A673 (cell line): ENCODE measurements around the gene GPR152. TPM values are rescaled to one million over a fixed set of nuclear protein-coding genes. Genes with fewer than 3 reads are reported as not detected.

ENCODE experiments used
- BruUV-seq: library from RNA; stranded (reverse); fragments of 400-500 nt; replicated peaks from 2 replicates; lab custom pipeline; 2021; lab: Mats Ljungman, UMichigan
- CTCF ChIA-PET: fragments of 300-600 bp; sonication (Branson Sonifier 250); formaldehyde crosslinking; loops from one replicate; lab custom pipeline; 2022; ENCODE audit warnings: antibody characterized with exemption; lab: Charles Lee
- POLR2A ChIA-PET: fragments of 300-600 bp; sonication (Branson Sonifier 250); formaldehyde crosslinking; loops from one replicate; lab custom pipeline; 2022; ENCODE audit warnings: antibody characterized with exemption; ENCODE audit not compliant: low non-redundant PET; lab: Charles Lee
- DNase-seq: peaks from one replicate; pipeline ENCODE4 v3.0.0-alpha.2; 2015; ENCODE audit warnings: low spot score
- H3K27ac ChIP-seq: fragments of 200-600 bp; sonication (generic); 2 replicates; pipeline ENCODE4 v1.5.1; 2016; ENCODE audit warnings: mixed run types, low read depth, mild to moderate bottlenecking, mixed read lengths, antibody characterized with exemption, low read length; ENCODE audit not compliant: poor library complexity, severe bottlenecking
- H3K27me3 ChIP-seq: fragments of 200-600 bp; sonication (generic); replicated peaks from 2 replicates; pipeline ENCODE4 v1.6.1; 2017; ENCODE audit warnings: mixed run types, low read depth, mild to moderate bottlenecking, mixed read lengths, antibody characterized with exemption, low read length; ENCODE audit not compliant: insufficient read depth, poor library complexity
- H3K36me3 ChIP-seq: fragments of 200-600 bp; sonication (generic); 2 replicates; pipeline ENCODE4 v1.6.1; 2016; ENCODE audit warnings: mixed run types, mild to moderate bottlenecking, mixed read lengths, antibody characterized with exemption, low read length; ENCODE audit not compliant: insufficient read depth, poor library complexity, severe bottlenecking
- H3K4me1 ChIP-seq: fragments of 200-600 bp; sonication (generic); 2 replicates; pipeline ENCODE4 v1.6.1; 2017; ENCODE audit warnings: mixed run types, mild to moderate bottlenecking, mixed read lengths, antibody characterized with exemption, low read length; ENCODE audit not compliant: insufficient read depth, poor library complexity, severe bottlenecking
- H3K4me3 ChIP-seq: fragments of 200-600 bp; sonication (generic); 2 replicates; pipeline ENCODE4 v1.5.1; 2016; ENCODE audit warnings: low read depth, mixed run types, mild to moderate bottlenecking, mixed read lengths, low read length; ENCODE audit not compliant: poor library complexity, severe bottlenecking
- H3K9me3 ChIP-seq: fragments of 200-600 bp; sonication (generic); 2 replicates; pipeline ENCODE4 v1.6.1; 2016; ENCODE audit warnings: mixed run types, low read depth, mild to moderate bottlenecking, mixed read lengths, antibody characterized with exemption, low read length; ENCODE audit not compliant: poor library complexity, severe bottlenecking
- CTCF ChIP-seq: fragments of 300-800, 200-600 bp; sonication (generic); conservative IDR thresholded peaks from 2 replicates; pipeline ENCODE4 v1.5.1; 2017; ENCODE audit warnings: low read depth, mild to moderate bottlenecking, antibody characterized with exemption, low read length, moderate library complexity, mixed read lengths
- EZH2 ChIP-seq: fragments of 200-600 bp; sonication (generic); IDR thresholded peaks from 2 replicates; pipeline ENCODE4 v1.6.1; 2017; ENCODE audit warnings: borderline replicate concordance, low read depth, mild to moderate bottlenecking, mixed read lengths, antibody characterized with exemption, low read length; ENCODE audit not compliant: poor library complexity, severe bottlenecking
- intact Hi-C: fragments of 100-400 bp; cut with micrococcal nuclease; formaldehyde crosslinking; loops from one replicate; pipeline ENCODE4 v1.10.0; 2022; ENCODE audit not compliant: unreplicated experiment
- total RNA-seq: library from RNA; stranded (reverse); gene quantifications from 2 replicates; pipeline ENCODE4 v1.2.3, GENCODE V29; 2021

GPR152 gene
- total RNA-seq, 1 experiment from 2014 or later, result not detected

GRCh38 chr11:67441731-67442351, 10.7 kb downstream of the GPR152 start:
- Histone ChIP-seq H3K36me3 (peaks cover 18% of the 10 kb centered on the region), H3K4me3 (peak overlapping the region; percentile 80), H3K4me1 (peaks cover 5% of the 10 kb centered on the region), H3K27ac (no peak overlapping the region), H3K9me3 (no peaks in the 10 kb centered on the region), H3K27me3 (no peaks in the 10 kb centered on the region)
- DNase-seq, result no peak
- intact Hi-C loops, result no loop called here
- ChIA-PET POLR2A (no interaction called here), CTCF (interaction anchor here (0.6 kb wide), 1 partner anchor 142 kb away, joined by 7 read pairs; the partner anchor contains the start of gene GSTP1)
- TF ChIP-seq EZH2 (no peak), CTCF (no peak)
- BruUV-seq, result TSS peak; percentile 55

GRCh38 chr11:67441098-67441563, 11.4 kb downstream of the GPR152 start:
- POLR2A ChIA-PET, result interaction anchor here (0.6 kb wide), 1 partner anchor 20 kb away, joined by 7 read pairs; no protein-coding TSS in a partner anchor
- CTCF ChIA-PET, result interaction anchor here (0.6 kb wide), 1 partner anchor 142 kb away, joined by 7 read pairs; the partner anchor contains the start of gene GSTP1
- TF ChIP-seq EZH2 (no peak), CTCF (no peak)
- peaks cover 18% of the 10 kb centered on the region for H3K36me3 ChIP-seq
- peaks cover 5% of the 10 kb centered on the region for H3K4me1 ChIP-seq
- H3K4me3 ChIP-seq, result no peak overlapping the region
- H3K27ac ChIP-seq, result no peak overlapping the region
- intact Hi-C loops, result no loop called here
- H3K9me3 ChIP-seq, result no peaks in the 10 kb centered on the region
- BruUV-seq, result no TSS peak
- H3K27me3 ChIP-seq, result no peaks in the 10 kb centered on the region
- no peak for DNase-seq

GRCh38 chr11:67440229-67441097, 12.1 kb downstream of the GPR152 start:
- Histone ChIP-seq H3K27me3 (no peaks in the 10 kb centered on the region), H3K27ac (peak overlapping the region; percentile 40), H3K4me1 (peaks cover 5% of the 10 kb centered on the region), H3K36me3 (peaks cover 18% of the 10 kb centered on the region), H3K9me3 (no peaks in the 10 kb centered on the region), H3K4me3 (no peak overlapping the region)
- DNase-seq, result no peak
- no peak for TF ChIP-seq EZH2
- no peak for TF ChIP-seq CTCF
- CTCF ChIA-PET, result interaction anchor here (0.6 kb wide), 1 partner anchor 802 kb away, joined by 3 read pairs; the partner anchor contains the start of gene RBM4
- POLR2A ChIA-PET, result interaction anchor here (0.6 kb wide), 1 partner anchor 20 kb away, joined by 7 read pairs; no protein-coding TSS in a partner anchor
- intact Hi-C loops, result no loop called here
- no TSS peak for BruUV-seq
